Left ventricle myocardium inferior (tissue), 1 donor: ENCODE data around the gene MAPK11. TPM values are rescaled to one million over a fixed set of nuclear protein-coding genes. Genes with fewer than 3 reads are reported as not detected.

Experiments
- DNase-seq: peaks from one replicate; pipeline ENCODE4 v3.0.0-alpha.2; 2020
- H3K27ac ChIP-seq: fragments of 200-600 bp; replicated peaks from 2 replicates; pipeline ENCODE4 v1.8.0; 2021
- H3K27me3 ChIP-seq: fragments of 200-600 bp; 2 replicates; pipeline ENCODE4 v1.8.0; 2021; ENCODE audit warnings: low read depth
- H3K36me3 ChIP-seq: fragments of 200-600 bp; 2 replicates; pipeline ENCODE4 v1.8.0; 2021
- H3K4me1 ChIP-seq: fragments of 200-600 bp; 2 replicates; pipeline ENCODE4 v1.8.0; 2021
- H3K4me3 ChIP-seq: fragments of 200-600 bp; 2 replicates; pipeline ENCODE4 v1.8.0; 2021; ENCODE audit warnings: mild to moderate bottlenecking, moderate library complexity
- H3K9me3 ChIP-seq: fragments of 200-600 bp; replicated peaks from 2 replicates; pipeline ENCODE4 v1.8.0; 2021
- CTCF ChIP-seq: fragments of 200-600 bp; IDR thresholded peaks from 2 replicates; pipeline ENCODE4 v1.8.0; 2021; ENCODE audit warnings: antibody characterized with exemption, mild to moderate bottlenecking, borderline replicate concordance
- intact Hi-C: fragments of 100-400 bp; cut with micrococcal nuclease; formaldehyde crosslinking; loops from one replicate; pipeline ENCODE4 v1.11.0; 2022
- total RNA-seq: library from RNA; stranded (reverse); fragmentation: NEBNext Ultra II Directional; extraction: Animal tissue kit (Norgen Biotek cat#: 25700); gene quantifications from one replicate; pipeline ENCODE4 v1.2.1, GENCODE V29; 2021
- donor health status: DM: no; HTN: yes; CAD: no; lungs with severe emphysema.

Gene MAPK11
- total RNA-seq, 1 donor from 2014 or later: 7.8 TPM

- H3K27ac ChIP-seq: no peak overlapping the region
- peak; percentile 64 for DNase-seq
- H3K36me3 ChIP-seq: no peaks in the 10 kb centered on the region
- peak overlapping the region; percentile 61 for H3K4me3 ChIP-seq
- H3K9me3 ChIP-seq: no peaks in the 10 kb centered on the region
- H3K27me3 ChIP-seq: peaks cover 11% of the 10 kb centered on the region
- TF ChIP-seq CTCF: peak; percentile 35
- peaks cover 59% of the 10 kb centered on the region for H3K4me1 ChIP-seq
- intact Hi-C loops: no loop called here
These were observed 2.4 kb downstream of the MAPK11 start for GRCh38 chr22:50267591-50268390.

GRCh38 chr22:50266994-50267393 lies 3.2 kb downstream of the MAPK11 start:
- no peak for TF ChIP-seq CTCF
- H3K4me1 ChIP-seq: peaks cover 63% of the 10 kb centered on the region
- no peaks in the 10 kb centered on the region for H3K36me3 ChIP-seq
- peaks cover 14% of the 10 kb centered on the region for H3K27me3 ChIP-seq
- H3K27ac ChIP-seq: no peak overlapping the region
- intact Hi-C loops: no loop called here
- peak overlapping the region; percentile 61 for H3K4me3 ChIP-seq
- H3K9me3 ChIP-seq: no peaks in the 10 kb centered on the region
- no peak for DNase-seq

- intact Hi-C loops: no loop called here
- TF ChIP-seq CTCF: no peak
These were observed 5.1 kb downstream of the MAPK11 start for GRCh38 chr22:50264946-50265669.

GRCh38 chr22:50264104-50264745 lies 6.0 kb downstream of the MAPK11 start:
- DNase-seq: no peak
- Histone ChIP-seq H3K36me3 (no peaks in the 10 kb centered on the region), H3K27me3 (peaks cover 11% of the 10 kb centered on the region), H3K4me1 (peaks cover 53% of the 10 kb centered on the region), H3K4me3 (no peak overlapping the region), H3K27ac (no peak overlapping the region), H3K9me3 (no peaks in the 10 kb centered on the region)
- no peak for TF ChIP-seq CTCF
- intact Hi-C loops: no loop called here

More at GRCh38 chr22:50264946-50265669, 5.1 kb downstream of the MAPK11 start:
- Histone ChIP-seq H3K27ac (no peak overlapping the region), H3K27me3 (peaks cover 11% of the 10 kb centered on the region), H3K4me3 (no peak overlapping the region), H3K9me3 (no peaks in the 10 kb centered on the region), H3K36me3 (no peaks in the 10 kb centered on the region), H3K4me1 (peaks cover 60% of the 10 kb centered on the region)
- no peak for DNase-seq

- Histone ChIP-seq H3K36me3 (no peaks in the 10 kb centered on the region), H3K27ac (no peak overlapping the region), H3K9me3 (no peaks in the 10 kb centered on the region), H3K4me1 (peaks cover 53% of the 10 kb centered on the region), H3K27me3 (peaks cover 11% of the 10 kb centered on the region), H3K4me3 (no peak overlapping the region)
- TF ChIP-seq CTCF: no peak
- intact Hi-C loops: no loop called here
- DNase-seq: no peak
These were observed 7.1 kb downstream of the MAPK11 start for GRCh38 chr22:50262973-50263617.
